Neuronal stem cell (in vitro differentiated cells): ENCODE measurements around the gene PRUNE2.

Source experiments
- DNase-seq: peaks from one replicate; pipeline ENCODE4 v3.0.0-alpha.2; 2013; ENCODE audit warnings: low spot score
- H2AFZ ChIP-seq: one replicate; pipeline ENCODE4 v1.6.1; 2013; ENCODE audit warnings: mild to moderate bottlenecking, low read length, inconsistent platforms
- H2AK5ac ChIP-seq: 2 replicates; pipeline ENCODE4 v1.6.1; 2013; ENCODE audit warnings: low read depth, mild to moderate bottlenecking, inconsistent platforms, low read length, moderate library complexity, mixed read lengths
- H2BK120ac ChIP-seq: 2 replicates; pipeline ENCODE4 v1.6.1; 2013; ENCODE audit warnings: low read depth, mild to moderate bottlenecking, inconsistent platforms, low read length, moderate library complexity, mixed read lengths
- H2BK12ac ChIP-seq: one replicate; pipeline ENCODE4 v1.6.1; 2013; ENCODE audit warnings: low read length, inconsistent platforms
- H2BK15ac ChIP-seq: 2 replicates; pipeline ENCODE4 v1.6.1; 2013; ENCODE audit warnings: mild to moderate bottlenecking, low read length, inconsistent platforms, mixed read lengths
- H2BK5ac ChIP-seq: one replicate; pipeline ENCODE4 v1.6.1; 2013; ENCODE audit warnings: inconsistent platforms, mild to moderate bottlenecking, low read length, moderate library complexity
- H3K14ac ChIP-seq: one replicate; pipeline ENCODE4 v1.6.1; 2013; ENCODE audit warnings: low read length, inconsistent platforms
- H3K18ac ChIP-seq: 2 replicates; pipeline ENCODE4 v1.6.1; 2013; ENCODE audit warnings: low read length, inconsistent platforms
- H3K23ac ChIP-seq: 2 replicates; pipeline ENCODE4 v1.6.1; 2013; ENCODE audit warnings: low read depth, mild to moderate bottlenecking, mixed read lengths, low read length, inconsistent platforms; ENCODE audit not compliant: poor library complexity
- H3K27ac ChIP-seq: replicated peaks from 3 replicates; pipeline ENCODE4 v1.5.1; 2013; ENCODE audit warnings: low read length, inconsistent platforms
- H3K27me3 ChIP-seq, 3 experiments: 2 replicates each; pipeline ENCODE4 v1.6.1; 2013; ENCODE audit warnings: low read length in 3 of 3, mild to moderate bottlenecking in 2 of 3, inconsistent platforms in 1 of 3, low read depth in 1 of 3, mixed read lengths in 1 of 3, moderate library complexity in 1 of 3; ENCODE audit not compliant: control insufficient read depth in 3 of 3, insufficient read depth in 3 of 3
- H3K36me3 ChIP-seq, 2 donors: replicated peaks in 1 of 2; 2 replicates each; pipeline ENCODE4 v1.6.1; 2013; ENCODE audit warnings: low read length in 2 of 2; ENCODE audit not compliant: control insufficient read depth in 2 of 2, insufficient read depth in 2 of 2
- H3K4ac ChIP-seq: 2 replicates; pipeline ENCODE4 v1.6.1; 2013; ENCODE audit warnings: inconsistent platforms, mild to moderate bottlenecking, low read length, moderate library complexity
- H3K4me1 ChIP-seq, 2 donors: 1 replicate in 1 of 2; 2 replicates in 1 of 2; pipeline ENCODE4 v1.6.1; 2013; ENCODE audit warnings: low read length in 2 of 2, low read depth in 1 of 2; ENCODE audit not compliant: control insufficient read depth in 2 of 2, insufficient read depth in 1 of 2
- H3K4me2 ChIP-seq: one replicate; pipeline ENCODE4 v1.6.1; 2013; ENCODE audit warnings: mild to moderate bottlenecking, low read length, inconsistent platforms; ENCODE audit not compliant: insufficient read depth, poor library complexity, severe bottlenecking
- H3K4me3 ChIP-seq, 2 donors: 2 replicates each; pipeline ENCODE4 v1.5.1; 2013; ENCODE audit warnings: low read length in 2 of 2, mild to moderate bottlenecking in 2 of 2, inconsistent platforms in 1 of 2, moderate library complexity in 1 of 2
- H3K79me1 ChIP-seq: one replicate; pipeline ENCODE4 v1.6.1; 2013; ENCODE audit warnings: low read depth, mild to moderate bottlenecking, inconsistent platforms, low read length, moderate library complexity
- H3K9ac ChIP-seq: one replicate; pipeline ENCODE4 v1.6.1; 2013; ENCODE audit warnings: mild to moderate bottlenecking, low read depth, low read length, inconsistent platforms; ENCODE audit not compliant: poor library complexity
- H3K9me3 ChIP-seq, 2 donors: replicated peaks in 1 of 2; 2 replicates each; pipeline versions ENCODE3 to v1.6.1; 2013; ENCODE audit warnings: low read length in 2 of 2, mild to moderate bottlenecking in 2 of 2, inconsistent platforms in 1 of 2, low read depth in 1 of 2, mixed read lengths in 1 of 2, moderate library complexity in 1 of 2; ENCODE audit not compliant: control insufficient read depth in 2 of 2, insufficient read depth in 1 of 2
- H4K8ac ChIP-seq: one replicate; pipeline ENCODE4 v1.6.1; 2013; ENCODE audit warnings: low read depth, mild to moderate bottlenecking, inconsistent platforms, low read length, moderate library complexity
- H4K91ac ChIP-seq: one replicate; pipeline ENCODE4 v1.6.1; 2013; ENCODE audit warnings: low read length, low read depth, mild to moderate bottlenecking, inconsistent platforms; ENCODE audit not compliant: poor library complexity
- WGBS, 2 donors: extraction: QIAGEN DNeasy Blood & Tissue Kit; methylation state at CpG; one replicate each; pipeline ENCODE4 v1.1.7; 2013; ENCODE audit warnings: missing lambda C conversion rate in 2 of 2, mixed read lengths in 1 of 2; ENCODE audit not compliant: insufficient read length in 2 of 2, insufficient replicate concordance in 1 of 2; ENCODE audit errors: extremely low coverage in 2 of 2; 5-methylcytosine and 5-hydroxymethylcytosine counted together

PRUNE2 gene

DNA sequence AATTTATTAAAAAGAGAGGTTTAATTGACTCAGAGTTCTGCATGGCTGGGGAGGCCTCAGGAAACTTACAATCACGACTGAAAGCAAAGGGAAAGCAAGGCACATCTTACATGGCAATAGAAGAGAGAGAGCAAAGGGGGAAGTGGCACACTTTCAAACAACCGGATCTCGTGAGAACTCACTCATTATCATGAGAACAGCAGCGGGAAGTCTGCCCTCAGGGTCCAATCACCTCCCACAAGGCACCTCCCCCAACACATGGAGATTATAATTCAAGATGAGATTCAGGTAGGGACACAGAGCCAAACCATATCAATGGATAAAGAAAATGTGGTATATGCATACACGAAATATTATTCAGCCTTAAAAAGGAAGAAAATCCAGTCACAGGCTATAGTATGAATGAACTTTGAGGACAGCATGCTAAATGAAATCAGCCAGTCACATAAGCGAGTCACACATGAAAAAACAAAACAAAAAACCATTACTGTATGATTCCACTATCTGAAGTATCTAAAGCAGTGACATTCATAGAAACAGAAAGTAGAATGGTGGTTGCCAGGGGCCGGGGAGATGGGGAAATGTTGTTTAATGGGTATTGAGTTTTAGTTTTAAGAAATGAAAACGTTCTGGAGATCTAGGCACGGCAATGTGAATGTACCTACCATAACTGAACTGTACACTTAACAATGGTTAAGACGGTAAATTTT is 225.0 kb downstream of the PRUNE2 start:
- Histone ChIP-seq H3K23ac (no peak overlapping the region), H3K14ac (no peak overlapping the region), H3K4me2 (no peak overlapping the region), H2BK12ac (no peak overlapping the region), H4K8ac (no peak overlapping the region), H3K4me3 (no peak overlapping the region), H3K9ac (no peak overlapping the region), H3K27me3 (no peaks in the 10 kb centered on the region), H4K91ac (no peak overlapping the region), H3K4me1 (peaks cover 0 to 2% of the 10 kb centered on the region in 2 donors), H3K36me3 (no peaks in the 10 kb centered on the region), H2AFZ (no peak overlapping the region), H3K4ac (no peak overlapping the region), H3K18ac (no peak overlapping the region), H3K9me3 (no peaks in the 10 kb centered on the region), H2BK5ac (no peak overlapping the region), H2BK120ac (no peak overlapping the region), H3K27ac (no peak overlapping the region), H3K79me1 (no peaks in the 10 kb centered on the region), H2BK15ac (no peak overlapping the region), H2AK5ac (no peak overlapping the region)
- no peak for DNase-seq
- WGBS, 2 donors: 100% methylated on average over 2 of the region's 10 CpGs; no CpG with 5 or more reads in 1 of the 2 donors

DNA sequence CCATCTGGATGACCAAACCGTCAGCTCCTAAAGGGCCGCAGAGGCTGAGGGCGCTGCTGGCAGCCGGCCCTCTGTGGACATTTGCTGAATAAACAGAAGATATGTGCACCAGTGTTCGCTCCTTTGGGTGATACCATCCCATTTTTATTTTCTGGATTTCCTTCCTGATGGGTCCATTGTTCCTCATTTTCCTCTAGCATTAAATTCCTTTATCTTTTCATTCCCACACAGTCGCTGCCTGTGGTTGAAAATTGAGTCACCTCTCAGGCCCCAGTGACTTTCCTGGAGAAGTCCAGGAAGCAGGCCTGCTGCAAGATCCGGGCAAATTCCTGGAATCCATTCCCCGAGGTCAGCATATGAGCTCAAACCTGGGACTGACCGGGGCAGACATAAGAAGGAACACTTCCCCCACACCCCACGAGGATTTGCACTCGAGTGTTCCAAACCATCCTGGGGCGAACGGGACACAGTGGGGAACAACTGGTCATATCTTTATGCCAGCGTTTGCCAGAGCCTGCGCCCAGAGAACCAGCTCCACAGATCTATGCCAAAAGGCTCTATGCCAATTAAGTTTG is 228.3 kb downstream of the PRUNE2 start:
- Histone ChIP-seq H3K4me2 (no peak overlapping the region), H2BK5ac (no peak overlapping the region), H2AK5ac (no peak overlapping the region), H3K4ac (no peak overlapping the region), H3K18ac (no peak overlapping the region), H3K9me3 (no peaks in the 10 kb centered on the region), H4K8ac (no peak overlapping the region), H3K9ac (no peak overlapping the region), H2BK12ac (no peak overlapping the region), H2AFZ (no peak overlapping the region), H3K36me3 (no peaks in the 10 kb centered on the region), H3K79me1 (no peaks in the 10 kb centered on the region), H3K4me3 (no peak overlapping the region), H3K4me1 (no peaks in the 10 kb centered on the region), H3K14ac (no peak overlapping the region), H2BK15ac (no peak overlapping the region), H3K27me3 (no peaks in the 10 kb centered on the region), H4K91ac (no peak overlapping the region), H3K23ac (no peak overlapping the region), H3K27ac (no peak overlapping the region), H2BK120ac (no peak overlapping the region)
- no peak for DNase-seq
- WGBS, 2 donors: no CpG with 5 or more reads among the region's 15 CpGs

DNA sequence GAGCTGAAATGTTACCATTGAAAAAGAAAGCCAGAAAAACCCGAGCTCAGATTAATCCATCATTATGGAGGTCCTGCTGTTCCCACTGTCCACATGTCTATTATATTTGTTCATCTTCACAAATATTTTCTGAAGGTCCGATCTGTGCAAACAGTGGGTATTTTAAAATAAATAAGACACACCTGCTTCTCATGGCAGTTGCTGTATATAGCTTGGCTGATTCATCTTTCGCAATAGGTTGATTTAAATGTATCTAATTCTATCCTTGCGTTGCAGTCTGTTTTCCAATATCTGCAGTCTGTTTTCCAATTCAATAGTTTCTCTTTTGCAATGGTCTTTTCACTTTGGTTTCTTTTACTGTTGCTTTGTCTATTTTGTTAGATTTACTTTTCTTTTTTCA is 229.1 kb downstream of the PRUNE2 start:
- no peak overlapping the region for H3K4ac ChIP-seq
- no peak overlapping the region for H2BK5ac ChIP-seq
- no peak overlapping the region for H3K27ac ChIP-seq
- H3K4me1 ChIP-seq: no peaks in the 10 kb centered on the region
- no peak for DNase-seq
- no peak overlapping the region for H3K18ac ChIP-seq
- H3K9ac ChIP-seq: no peak overlapping the region
- H3K4me2 ChIP-seq: no peak overlapping the region
- H3K79me1 ChIP-seq: no peaks in the 10 kb centered on the region
- H2AFZ ChIP-seq: no peak overlapping the region
- H2AK5ac ChIP-seq: no peak overlapping the region
- H3K27me3 ChIP-seq: no peaks in the 10 kb centered on the region
- no peak overlapping the region for H2BK120ac ChIP-seq
- H3K36me3 ChIP-seq: no peaks in the 10 kb centered on the region
- H2BK12ac ChIP-seq: no peak overlapping the region
- no CpG with 5 or more reads among the region's 4 CpGs for WGBS, 2 donors
- H3K23ac ChIP-seq: no peak overlapping the region
- no peak overlapping the region for H3K4me3 ChIP-seq
- H4K8ac ChIP-seq: no peak overlapping the region
- no peaks in the 10 kb centered on the region for H3K9me3 ChIP-seq
- H2BK15ac ChIP-seq: no peak overlapping the region
- no peak overlapping the region for H4K91ac ChIP-seq
- no peak overlapping the region for H3K14ac ChIP-seq

DNA sequence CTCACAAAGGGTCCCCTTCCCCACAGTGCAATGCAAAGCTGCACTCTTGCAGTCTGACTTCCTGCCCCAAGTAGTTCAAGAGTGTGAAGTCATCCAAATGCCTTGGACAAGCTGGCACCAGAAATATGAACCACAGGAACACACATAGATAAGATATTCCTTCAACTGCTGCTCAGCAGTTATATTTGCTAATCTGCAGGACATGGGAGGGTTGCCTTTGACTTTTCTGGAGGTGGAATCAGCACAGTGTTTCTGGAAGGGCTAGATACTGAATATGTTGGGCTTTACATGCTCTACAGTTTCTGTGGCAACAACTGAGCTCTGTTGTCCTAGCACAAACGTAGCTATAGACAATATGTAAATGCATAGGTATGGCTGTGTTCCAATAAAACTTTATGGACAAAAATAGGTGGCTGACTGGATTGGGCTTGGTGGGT is 238.4 kb downstream of the PRUNE2 start:
- Histone ChIP-seq H3K4me2 (no peak overlapping the region), H3K9me3 (peaks cover 0 to 3% of the 10 kb centered on the region in 2 donors), H3K4me3 (no peak overlapping the region), H2AFZ (no peak overlapping the region), H3K23ac (no peak overlapping the region), H2BK5ac (no peak overlapping the region), H4K8ac (no peak overlapping the region), H3K79me1 (no peaks in the 10 kb centered on the region), H3K14ac (no peak overlapping the region), H3K27ac (no peak overlapping the region), H3K9ac (no peak overlapping the region), H3K27me3 (no peaks in the 10 kb centered on the region), H3K36me3 (no peaks in the 10 kb centered on the region), H2BK120ac (no peak overlapping the region), H3K18ac (no peak overlapping the region), H4K91ac (no peak overlapping the region), H2BK15ac (no peak overlapping the region), H3K4ac (no peak overlapping the region), H3K4me1 (no peaks in the 10 kb centered on the region), H2BK12ac (no peak overlapping the region), H2AK5ac (no peak overlapping the region)
- no peak for DNase-seq
- WGBS, 2 donors: no CpG with 5 or more reads among the region's 1 CpG
